HepG2 (cell line): Measurements from ENCODE around the gene ATP6V0E1. TPM values are rescaled to one million over a fixed set of nuclear protein-coding genes. Genes with fewer than 3 reads are reported as not detected.
A peak's percentile ranks its signal among the peaks of the same experiment; 100 is the strongest.

Source experiments
- FOXC1 ChIP-seq: sonication (generic); formaldehyde crosslinking; IDR thresholded peaks from 2 replicates; pipeline ENCODE4 v1.8.0; 2022; ENCODE audit warnings: mild to moderate bottlenecking, missing genetic modification reagents, borderline replicate concordance
- PAX8 ChIP-seq: sonication (generic); formaldehyde crosslinking; IDR thresholded peaks from 2 replicates; pipeline ENCODE4 v1.8.0; 2022; ENCODE audit warnings: mild to moderate bottlenecking, missing genetic modification reagents, borderline replicate concordance
- RXRB ChIP-seq: IDR thresholded peaks from 2 replicates; pipeline ENCODE4 v1.6.1; 2016; ENCODE audit warnings: borderline replicate concordance, missing genetic modification reagents, missing compliant biosample characterization
- SOX6 ChIP-seq, 2 experiments: fragments of 450-650 bp in 1 of 2; sonication (generic) in 1 of 2; formaldehyde crosslinking in 1 of 2; IDR thresholded peaks; 2 replicates each; pipeline versions ENCODE4 v1.4.0 to v1.6.1; 2017 to 2020; ENCODE audit warnings: antibody characterized with exemption in 1 of 2, mild to moderate bottlenecking in 1 of 2, missing genetic modification reagents in 1 of 2
- ZIK1 ChIP-seq: sonication (generic); formaldehyde crosslinking; IDR thresholded peaks from 2 replicates; pipeline ENCODE4 v1.5.0; 2020; ENCODE audit warnings: mild to moderate bottlenecking, low read depth, missing genetic modification reagents, borderline replicate concordance
- ZNF672 ChIP-seq: sonication (generic); formaldehyde crosslinking; IDR thresholded peaks from 2 replicates; pipeline ENCODE4 v1.8.1; 2022; ENCODE audit warnings: missing genetic modification reagents
- ZNF678 ChIP-seq: sonication (generic); formaldehyde crosslinking; IDR thresholded peaks from 2 replicates; pipeline ENCODE4 v1.4.0; 2020; ENCODE audit warnings: mild to moderate bottlenecking, missing genetic modification reagents
- polyA plus RNA-seq, 8 experiments: library from polyadenylated mRNA; depleted of rRNA in 3 of 8; stranded (reverse) in 7 of 8; unstranded in 1 of 8; fragments of >200 nt; fragmentation: Illumina TruSeq in 4 of 8; extraction: Trizol in 4 of 8; gene quantifications; 2 replicates each; pipeline versions ENCODE4 v1.2.1 to v1.2.3, GENCODE V29; 2011 to 2016; ENCODE audit warnings: low read depth in 4 of 8, missing spikeins in 1 of 8, mixed read lengths in 1 of 8; ENCODE audit not compliant: insufficient read depth in 1 of 8
- total RNA-seq, 5 experiments: library from RNA; depleted of rRNA; stranded (reverse); fragments of >200 nt; fragmentation: Illumina TruSeq; extraction: Trizol; gene quantifications; 2 replicates each; pipeline ENCODE4 v1.2.3, GENCODE V29; 2016; ENCODE audit warnings: low read depth in 1 of 5
- TF ChIP-seq, protein P1 (sequence below): sonication (generic); formaldehyde crosslinking; conservative IDR thresholded peaks from 2 replicates; pipeline ENCODE4 v1.4.0; 2020; ENCODE audit warnings: mild to moderate bottlenecking, missing genetic modification reagents, moderate library complexity
- TF ChIP-seq, protein P2 (sequence below): sonication (generic); formaldehyde crosslinking; IDR thresholded peaks from 2 replicates; pipeline ENCODE4 v1.4.0; 2020; ENCODE audit warnings: missing genetic modification reagents
- TF ChIP-seq, protein P3 (sequence below): sonication (generic); formaldehyde crosslinking; IDR thresholded peaks from 2 replicates; pipeline ENCODE4 v1.8.0; 2022; ENCODE audit warnings: low read depth, missing genetic modification reagents
- TF ChIP-seq, protein P4 (sequence below): sonication (generic); formaldehyde crosslinking; IDR thresholded peaks from 2 replicates; pipeline ENCODE4 v1.5.0; 2020; ENCODE audit warnings: mild to moderate bottlenecking, missing genetic modification reagents

ATP6V0E1 gene
- total and polyA plus RNA-seq, 2 of the 13 experiments (the other 11 are each of a cell fraction or from before 2014, with no cell fraction given) = 143 to 215 TPM

DNA sequence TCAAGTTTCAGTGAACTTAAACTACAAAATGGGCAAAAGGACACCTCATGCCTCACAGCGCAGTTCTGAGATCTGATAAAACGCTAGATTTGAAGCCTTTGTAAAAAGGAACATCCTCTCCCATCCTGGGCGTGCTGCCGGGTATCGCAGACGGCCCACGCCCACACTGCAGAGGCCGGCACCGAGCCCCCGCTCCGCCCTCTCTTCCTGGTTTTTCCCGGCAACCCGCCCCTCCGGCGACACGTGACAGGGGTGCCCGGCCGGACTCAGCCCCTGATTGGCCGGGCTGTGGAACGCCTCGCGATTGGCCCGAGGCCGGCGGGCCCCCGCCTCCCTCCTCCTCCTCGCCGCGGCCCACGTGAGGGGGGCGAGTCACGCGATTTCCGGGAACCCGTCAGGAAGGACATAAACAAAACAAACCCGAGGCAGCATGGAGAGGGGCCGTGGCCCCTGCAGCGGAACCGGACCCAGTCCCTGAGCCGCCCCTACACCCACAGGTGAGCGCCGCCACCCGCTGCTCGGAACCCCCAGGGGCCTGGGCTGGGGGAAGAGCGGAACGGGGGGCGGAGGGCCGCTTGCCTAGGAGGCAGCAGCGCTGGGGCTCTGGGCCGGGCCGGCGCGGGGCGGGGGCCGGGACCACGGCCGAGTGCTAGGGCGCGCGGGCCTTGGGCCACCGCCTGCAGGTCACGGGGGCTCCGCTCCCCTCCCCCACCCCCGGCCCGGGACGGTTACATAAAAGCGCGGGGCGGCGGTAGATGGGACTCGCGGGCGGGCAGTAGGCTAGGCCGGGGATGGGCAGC, 72.6 kb downstream of the ATP6V0E1 start, which contains the start of gene CREBRF (continued):
- TF ChIP-seq, protein P1, sequence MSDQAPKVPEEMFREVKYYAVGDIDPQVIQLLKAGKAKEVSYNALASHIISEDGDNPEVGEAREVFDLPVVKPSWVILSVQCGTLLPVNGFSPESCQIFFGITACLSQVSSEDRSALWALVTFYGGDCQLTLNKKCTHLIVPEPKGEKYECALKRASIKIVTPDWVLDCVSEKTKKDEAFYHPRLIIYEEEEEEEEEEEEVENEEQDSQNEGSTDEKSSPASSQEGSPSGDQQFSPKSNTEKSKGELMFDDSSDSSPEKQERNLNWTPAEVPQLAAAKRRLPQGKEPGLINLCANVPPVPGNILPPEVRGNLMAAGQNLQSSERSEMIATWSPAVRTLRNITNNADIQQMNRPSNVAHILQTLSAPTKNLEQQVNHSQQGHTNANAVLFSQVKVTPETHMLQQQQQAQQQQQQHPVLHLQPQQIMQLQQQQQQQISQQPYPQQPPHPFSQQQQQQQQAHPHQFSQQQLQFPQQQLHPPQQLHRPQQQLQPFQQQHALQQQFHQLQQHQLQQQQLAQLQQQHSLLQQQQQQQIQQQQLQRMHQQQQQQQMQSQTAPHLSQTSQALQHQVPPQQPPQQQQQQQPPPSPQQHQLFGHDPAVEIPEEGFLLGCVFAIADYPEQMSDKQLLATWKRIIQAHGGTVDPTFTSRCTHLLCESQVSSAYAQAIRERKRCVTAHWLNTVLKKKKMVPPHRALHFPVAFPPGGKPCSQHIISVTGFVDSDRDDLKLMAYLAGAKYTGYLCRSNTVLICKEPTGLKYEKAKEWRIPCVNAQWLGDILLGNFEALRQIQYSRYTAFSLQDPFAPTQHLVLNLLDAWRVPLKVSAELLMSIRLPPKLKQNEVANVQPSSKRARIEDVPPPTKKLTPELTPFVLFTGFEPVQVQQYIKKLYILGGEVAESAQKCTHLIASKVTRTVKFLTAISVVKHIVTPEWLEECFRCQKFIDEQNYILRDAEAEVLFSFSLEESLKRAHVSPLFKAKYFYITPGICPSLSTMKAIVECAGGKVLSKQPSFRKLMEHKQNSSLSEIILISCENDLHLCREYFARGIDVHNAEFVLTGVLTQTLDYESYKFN (CRISPR knock-in tag) = peak; percentile 22; the same call in 1 of the 2 replicates
- 0 out of 2 replicates have a peak, but pooled peaks have one; percentile 22 for TF ChIP-seq RXRB
- no peak for TF ChIP-seq ZNF678 (CRISPR knock-in tag)
- no peak for TF ChIP-seq ZNF672 (CRISPR knock-in tag)
- TF ChIP-seq, protein P2, sequence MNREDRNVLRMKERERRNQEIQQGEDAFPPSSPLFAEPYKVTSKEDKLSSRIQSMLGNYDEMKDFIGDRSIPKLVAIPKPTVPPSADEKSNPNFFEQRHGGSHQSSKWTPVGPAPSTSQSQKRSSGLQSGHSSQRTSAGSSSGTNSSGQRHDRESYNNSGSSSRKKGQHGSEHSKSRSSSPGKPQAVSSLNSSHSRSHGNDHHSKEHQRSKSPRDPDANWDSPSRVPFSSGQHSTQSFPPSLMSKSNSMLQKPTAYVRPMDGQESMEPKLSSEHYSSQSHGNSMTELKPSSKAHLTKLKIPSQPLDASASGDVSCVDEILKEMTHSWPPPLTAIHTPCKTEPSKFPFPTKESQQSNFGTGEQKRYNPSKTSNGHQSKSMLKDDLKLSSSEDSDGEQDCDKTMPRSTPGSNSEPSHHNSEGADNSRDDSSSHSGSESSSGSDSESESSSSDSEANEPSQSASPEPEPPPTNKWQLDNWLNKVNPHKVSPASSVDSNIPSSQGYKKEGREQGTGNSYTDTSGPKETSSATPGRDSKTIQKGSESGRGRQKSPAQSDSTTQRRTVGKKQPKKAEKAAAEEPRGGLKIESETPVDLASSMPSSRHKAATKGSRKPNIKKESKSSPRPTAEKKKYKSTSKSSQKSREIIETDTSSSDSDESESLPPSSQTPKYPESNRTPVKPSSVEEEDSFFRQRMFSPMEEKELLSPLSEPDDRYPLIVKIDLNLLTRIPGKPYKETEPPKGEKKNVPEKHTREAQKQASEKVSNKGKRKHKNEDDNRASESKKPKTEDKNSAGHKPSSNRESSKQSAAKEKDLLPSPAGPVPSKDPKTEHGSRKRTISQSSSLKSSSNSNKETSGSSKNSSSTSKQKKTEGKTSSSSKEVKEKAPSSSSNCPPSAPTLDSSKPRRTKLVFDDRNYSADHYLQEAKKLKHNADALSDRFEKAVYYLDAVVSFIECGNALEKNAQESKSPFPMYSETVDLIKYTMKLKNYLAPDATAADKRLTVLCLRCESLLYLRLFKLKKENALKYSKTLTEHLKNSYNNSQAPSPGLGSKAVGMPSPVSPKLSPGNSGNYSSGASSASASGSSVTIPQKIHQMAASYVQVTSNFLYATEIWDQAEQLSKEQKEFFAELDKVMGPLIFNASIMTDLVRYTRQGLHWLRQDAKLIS (CRISPR knock-in tag) = no peak
- TF ChIP-seq, protein P3, sequence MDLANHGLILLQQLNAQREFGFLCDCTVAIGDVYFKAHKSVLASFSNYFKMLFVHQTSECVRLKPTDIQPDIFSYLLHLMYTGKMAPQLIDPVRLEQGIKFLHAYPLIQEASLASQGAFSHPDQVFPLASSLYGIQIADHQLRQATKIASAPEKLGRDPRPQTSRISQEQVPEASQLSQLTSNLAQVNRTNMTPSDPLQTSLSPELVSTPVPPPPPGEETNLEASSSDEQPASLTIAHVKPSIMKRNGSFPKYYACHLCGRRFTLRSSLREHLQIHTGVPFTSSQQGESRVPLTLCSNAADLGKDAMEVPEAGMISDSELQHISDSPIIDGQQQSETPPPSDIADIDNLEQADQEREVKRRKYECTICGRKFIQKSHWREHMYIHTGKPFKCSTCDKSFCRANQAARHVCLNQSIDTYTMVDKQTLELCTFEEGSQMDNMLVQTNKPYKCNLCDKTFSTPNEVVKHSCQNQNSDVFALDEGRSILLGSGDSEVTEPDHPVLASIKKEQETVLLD (CRISPR knock-in tag) = no peak
- TF ChIP-seq, protein P4, sequence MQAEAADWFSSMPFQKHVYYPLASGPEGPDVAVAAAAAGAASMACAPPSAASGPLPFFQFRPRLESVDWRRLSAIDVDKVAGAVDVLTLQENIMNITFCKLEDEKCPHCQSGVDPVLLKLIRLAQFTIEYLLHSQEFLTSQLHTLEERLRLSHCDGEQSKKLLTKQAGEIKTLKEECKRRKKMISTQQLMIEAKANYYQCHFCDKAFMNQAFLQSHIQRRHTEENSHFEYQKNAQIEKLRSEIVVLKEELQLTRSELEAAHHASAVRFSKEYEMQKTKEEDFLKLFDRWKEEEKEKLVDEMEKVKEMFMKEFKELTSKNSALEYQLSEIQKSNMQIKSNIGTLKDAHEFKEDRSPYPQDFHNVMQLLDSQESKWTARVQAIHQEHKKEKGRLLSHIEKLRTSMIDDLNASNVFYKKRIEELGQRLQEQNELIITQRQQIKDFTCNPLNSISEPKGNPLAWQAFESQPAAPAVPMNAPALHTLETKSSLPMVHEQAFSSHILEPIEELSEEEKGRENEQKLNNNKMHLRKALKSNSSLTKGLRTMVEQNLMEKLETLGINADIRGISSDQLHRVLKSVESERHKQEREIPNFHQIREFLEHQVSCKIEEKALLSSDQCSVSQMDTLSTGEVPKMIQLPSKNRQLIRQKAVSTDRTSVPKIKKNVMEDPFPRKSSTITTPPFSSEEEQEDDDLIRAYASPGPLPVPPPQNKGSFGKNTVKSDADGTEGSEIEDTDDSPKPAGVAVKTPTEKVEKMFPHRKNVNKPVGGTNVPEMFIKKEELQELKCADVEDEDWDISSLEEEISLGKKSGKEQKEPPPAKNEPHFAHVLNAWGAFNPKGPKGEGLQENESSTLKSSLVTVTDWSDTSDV (CRISPR knock-in tag) = no peak
- no peak; the same call in 1 of the 2 replicates for TF ChIP-seq FOXC1
- TF ChIP-seq PAX8 = no peak
- no peak for TF ChIP-seq ZIK1 (CRISPR knock-in tag)
- no peak for TF ChIP-seq SOX6 (IDR thresholded peaks at IDR 0.05)
- peak; percentile 65 for TF ChIP-seq SOX6 (CRISPR knock-in tag; IDR thresholded peaks at IDR 0.05)
